HCT116 (cell line): ENCODE results near the gene ZDHHC3. TPM values are rescaled to one million over a fixed set of nuclear protein-coding genes. Genes with fewer than 3 reads are reported as not detected.

ENCODE experiments used
- ATAC-seq: fragments of 200-7000 bp; cut with Tn5 transposase; 2 replicates; pipeline ENCODE4 v1.9.1; 2020; ENCODE audit warnings: mild to moderate bottlenecking, moderate library complexity
- BruUV-seq: library from RNA; stranded (reverse); fragments of 400-500 nt; replicated peaks from 2 replicates; lab custom pipeline; 2021; lab: Mats Ljungman, UMichigan
- CTCF ChIA-PET: fragments of 300-600 bp; sonication (Branson Sonifier 250); formaldehyde crosslinking; loops from one replicate; lab custom pipeline; 2021; ENCODE audit warnings: antibody characterized with exemption; lab: Charles Lee
- POLR2A ChIA-PET: fragments of 300-600, 350-600 bp; sonication (Branson Sonifier 250); formaldehyde crosslinking; loops from one replicate; lab custom pipeline; 2021; ENCODE audit warnings: antibody characterized with exemption; lab: Charles Lee
- RAD21 ChIA-PET, 2 experiments: fragments of 300-600 bp; sonication (Branson Sonifier 250); formaldehyde crosslinking; loops; one replicate each; lab custom pipeline; 2023; ENCODE audit warnings: low total read pairs in 2 of 2; ENCODE audit not compliant: uncharacterized antibody in 2 of 2, unreplicated experiment in 2 of 2, low non-redundant PET in 1 of 2; lab: Charles Lee
- DNase-seq: peaks from one replicate; pipeline ENCODE4 v3.0.0-alpha.2; 2010; ENCODE audit warnings: low read depth, low spot score
- H2AFZ ChIP-seq: fragments of 200-600 bp; shearing (Covaris generic), sonication (generic); 2 replicates; pipeline ENCODE4 v1.6.1; 2017; ENCODE audit warnings: low read depth, mixed run types, mixed read lengths, antibody characterized with exemption, low read length; ENCODE audit not compliant: poor library complexity, severe bottlenecking
- H3K27ac ChIP-seq: 2 replicates; pipeline ENCODE4 v1.5.1; 2012; ENCODE audit warnings: low read depth, low read length
- H3K27me3 ChIP-seq: fragments of 200-600 bp; sonication (generic); 2 replicates; pipeline ENCODE4 v1.6.1; 2016; ENCODE audit warnings: mixed run types, low read length, mixed read lengths; ENCODE audit not compliant: insufficient read depth
- H3K36me3 ChIP-seq, 2 experiments: fragments of 200-500 bp in 1 of 2; fragments of 200-600 bp in 1 of 2; sonication (Bioruptor generic) in 1 of 2; sonication (generic) in 1 of 2; 2 replicates each; pipeline versions ENCODE4 v1.5.1 to v1.6.1; 2014 to 2016; ENCODE audit warnings: low read length in 2 of 2, inconsistent platforms in 1 of 2, mixed read lengths in 1 of 2, mixed run types in 1 of 2; ENCODE audit not compliant: insufficient read depth in 2 of 2, control insufficient read depth in 1 of 2
- H3K4me1 ChIP-seq, 2 experiments: fragments of 200-600 bp in 1 of 2; sonication (generic) in 1 of 2; 2 replicates each; pipeline versions ENCODE4 v1.5.1 to v1.6.1; 2012 to 2017; ENCODE audit warnings: low read length in 2 of 2, inconsistent platforms in 1 of 2, mild to moderate bottlenecking in 1 of 2, mixed read lengths in 1 of 2, mixed run types in 1 of 2, moderate library complexity in 1 of 2; ENCODE audit not compliant: insufficient read depth in 2 of 2, control insufficient read depth in 1 of 2
- H3K4me2 ChIP-seq: fragments of 200-600 bp; sonication (generic); 2 replicates; pipeline ENCODE4 v1.6.1; 2017; ENCODE audit warnings: mixed run types, low read length, mixed read lengths
- H3K4me3 ChIP-seq, 2 experiments: fragments of 200-600 bp in 1 of 2; sonication (generic) in 1 of 2; replicated peaks in 1 of 2; 2 replicates each; pipeline ENCODE4 v1.5.1; 2011 to 2016; ENCODE audit warnings: low read length in 2 of 2, control low read depth in 1 of 2, low read depth in 1 of 2, mild to moderate bottlenecking in 1 of 2, mixed read lengths in 1 of 2, mixed run types in 1 of 2
- H3K79me2 ChIP-seq: fragments of 200-600 bp; sonication (generic); 2 replicates; pipeline ENCODE4 v1.6.1; 2017; ENCODE audit warnings: mild to moderate bottlenecking, mixed run types, low read length, moderate library complexity, mixed read lengths; ENCODE audit not compliant: insufficient read depth
- H3K9ac ChIP-seq: fragments of 200-600 bp; sonication (generic); 2 replicates; pipeline ENCODE4 v1.6.1; 2016; ENCODE audit warnings: low read length, mixed read lengths
- H3K9me2 ChIP-seq: fragments of 200-600 bp; sonication (generic), shearing (Covaris generic); 2 replicates; pipeline ENCODE4 v1.6.1; 2017; ENCODE audit warnings: mixed run types, mild to moderate bottlenecking, moderate library complexity; ENCODE audit not compliant: insufficient read depth
- H3K9me3 ChIP-seq, 2 experiments: fragments of 200-500 bp in 1 of 2; fragments of 200-600 bp in 1 of 2; sonication (Bioruptor generic) in 1 of 2; sonication (generic) in 1 of 2; 2 replicates each; pipeline ENCODE4 v1.6.1; 2014 to 2017; ENCODE audit warnings: low read length in 2 of 2, mixed read lengths in 2 of 2, inconsistent platforms in 1 of 2, low read depth in 1 of 2, mild to moderate bottlenecking in 1 of 2, mixed run types in 1 of 2, moderate library complexity in 1 of 2; ENCODE audit not compliant: control insufficient read depth in 1 of 2, insufficient read depth in 1 of 2
- H4K20me1 ChIP-seq: fragments of 200-600 bp; sonication (generic), shearing (Covaris generic); 2 replicates; pipeline ENCODE4 v1.6.1; 2017; ENCODE audit warnings: mixed run types, mild to moderate bottlenecking, moderate library complexity; ENCODE audit not compliant: insufficient read depth
- CTCF ChIP-seq, 3 experiments: fragments of 200-600 bp in 1 of 3; sonication (generic) in 1 of 3; IDR thresholded peaks in 2 of 3; conservative IDR thresholded peaks in 1 of 3; 2 replicates each; pipeline ENCODE4 v1.5.1; 2012 to 2017; ENCODE audit warnings: low read depth in 2 of 3, low read length in 2 of 3, antibody characterized with exemption in 1 of 3, borderline replicate concordance in 1 of 3, control low read depth in 1 of 3, mild to moderate bottlenecking in 1 of 3, mixed read lengths in 1 of 3, mixed run types in 1 of 3, moderate library complexity in 1 of 3; ENCODE audit not compliant: insufficient read depth in 1 of 3
- EGR1 ChIP-seq: IDR thresholded peaks from 2 replicates; pipeline ENCODE4 v1.6.1; 2012; ENCODE audit warnings: low read depth
- FOSL1 ChIP-seq: IDR thresholded peaks from 2 replicates; pipeline ENCODE4 v1.6.1; 2012; ENCODE audit warnings: low read depth
- REST ChIP-seq: IDR thresholded peaks from 2 replicates; pipeline ENCODE4 v1.6.1; 2012; ENCODE audit warnings: low read depth
- SIN3A ChIP-seq: IDR thresholded peaks from 2 replicates; pipeline ENCODE4 v1.6.1; 2012; ENCODE audit warnings: low read depth
- SP1 ChIP-seq: IDR thresholded peaks from 2 replicates; pipeline ENCODE4 v1.6.1; 2012; ENCODE audit warnings: low read depth
- SRF ChIP-seq: IDR thresholded peaks from 2 replicates; pipeline ENCODE4 v1.6.1; 2012; ENCODE audit warnings: low read depth
- TCF7L2 ChIP-seq: IDR thresholded peaks from 2 replicates; pipeline ENCODE4 v1.7.0; 2011; ENCODE audit warnings: borderline replicate concordance, inconsistent platforms; ENCODE audit not compliant: insufficient read depth, insufficient read length; ENCODE audit errors: extremely low read depth
- intact Hi-C: fragments of 100-400 bp; cut with micrococcal nuclease; formaldehyde crosslinking; loops from 2 replicates; pipeline ENCODE4 v1.10.0; 2022
- total RNA-seq: library from RNA; stranded (reverse); gene quantifications from one replicate; pipeline ENCODE4 v1.2.1, GENCODE V29; 2021; ENCODE audit not compliant: unreplicated experiment

Gene ZDHHC3
- total RNA-seq, 1 experiment from 2014 or later: 61.1 TPM

GRCh38 chr3:44920081-44920480 lies 55.9 kb downstream of the ZDHHC3 start (continued):
- no peak for TF ChIP-seq CTCF (IDR thresholded peaks at IDR 0.05 in 2 of 3, conservative IDR thresholded peaks at IDR 0.05 in 1 of 3; ENCODE audit: borderline replicate concordance in 1 of 3, insufficient read depth in 1 of 3, low read depth in 2 of 3, low read length in 2 of 3)
- no peak for TF ChIP-seq SIN3A
- TF ChIP-seq FOSL1: no peak
- TF ChIP-seq, all 23 proteins: peak for 0

GRCh38 chr3:44918581-44918980 lies 57.4 kb downstream of the ZDHHC3 start:
- DNase-seq (no peak), ATAC-seq (no peak)
- no peaks in the 10 kb centered on the region for H3K79me2 ChIP-seq
- H3K4me3 ChIP-seq: no peak overlapping the region
- no peaks in the 10 kb centered on the region for H3K27me3 ChIP-seq
- ChIA-PET CTCF (no interaction called here), POLR2A (no interaction called here), RAD21 (no interaction called here)
- no peak overlapping the region for H3K27ac ChIP-seq
- H3K4me2 ChIP-seq: no peak overlapping the region
- TF ChIP-seq TCF7L2 (no peak), SRF (no peak), FOSL1 (no peak), SP1 (no peak), REST (no peak), EGR1 (no peak)
- H4K20me1 ChIP-seq: no peaks in the 10 kb centered on the region
- no TSS peak for BruUV-seq
- H3K9me2 ChIP-seq: no peaks in the 10 kb centered on the region
- H3K9ac ChIP-seq: no peak overlapping the region
- H2AFZ ChIP-seq: no peak overlapping the region
- no peaks in the 10 kb centered on the region for H3K4me1 ChIP-seq
- intact Hi-C loops: loop anchor here (10.0 kb wide), 1 partner anchor 274 kb away; the partner anchor contains the start of gene ZNF35
- no peaks in the 10 kb centered on the region for H3K9me3 ChIP-seq
- H3K36me3 ChIP-seq: peaks cover 0 to 4% of the 10 kb centered on the region in 2 experiments; a peak in 2 of 4 replicates
